Left lung (tissue), 10 donors: ENCODE measurements around the gene SRP68. TPM values are rescaled to one million over a fixed set of nuclear protein-coding genes. Genes with fewer than 3 reads are reported as not detected.

Experiments
- ATAC-seq: fragments of 200-7000 bp; cut with Tn5 transposase; one replicate; pipeline ENCODE4 v1.9.1; 2020; ENCODE audit warnings: moderate library complexity
- DNase-seq, 4 donors: peaks; one replicate each; pipeline ENCODE4 v3.0.0-alpha.2; 2013 to 2020
- H3K27ac ChIP-seq, 2 donors: fragments of 200-600 bp; sonication (generic) in 1 of 2; one replicate each; pipeline versions ENCODE4 v1.5.0 to v1.8.0; 2020 to 2021
- H3K27me3 ChIP-seq, 2 donors: fragments of 200-600 bp; sonication (generic) in 1 of 2; one replicate each; pipeline versions ENCODE4 v1.5.0 to v1.8.0; 2020 to 2021
- H3K36me3 ChIP-seq, 2 donors: fragments of 200-600 bp; sonication (generic) in 1 of 2; one replicate each; pipeline versions ENCODE4 v1.5.0 to v1.8.0; 2020 to 2021
- H3K4me1 ChIP-seq, 2 donors: fragments of 200-600 bp; one replicate each; pipeline ENCODE4 v1.8.0; 2021
- H3K4me3 ChIP-seq, 2 donors: fragments of 200-600 bp; sonication (generic) in 1 of 2; one replicate each; pipeline versions ENCODE4 v1.5.0 to v1.8.0; 2020 to 2021; ENCODE audit warnings: mild to moderate bottlenecking in 1 of 2
- H3K9me3 ChIP-seq, 2 donors: fragments of 200-600 bp; sonication (generic) in 1 of 2; one replicate each; pipeline versions ENCODE4 v1.5.0 to v1.8.0; 2020 to 2021
- intact Hi-C, 2 donors: fragments of 100-400 bp; cut with DNase I; formaldehyde crosslinking; loops; one replicate each; pipeline versions ENCODE4 v1.11.2 to v1.14.2; 2022
- polyA plus RNA-seq, 6 donors: library from polyadenylated mRNA; unstranded; fragments of 120-200 nt; gene quantifications; one replicate each; pipeline ENCODE4 v1.2.1, GENCODE V29; 2013; ENCODE audit not compliant: insufficient read length in 6 of 6
- total RNA-seq, 2 donors: library from RNA; stranded (reverse); fragmentation: NEBNext Ultra II Directional; extraction: Animal tissue kit (Norgen Biotek cat#: 25700); gene quantifications; one replicate each; pipeline ENCODE4 v1.2.1, GENCODE V29; 2021
- TF ChIP-seq, protein P1 (sequence below), 2 donors: fragments of 200-600 bp; sonication (generic) in 1 of 2; IDR thresholded peaks; one replicate each; pipeline versions ENCODE4 v1.5.0 to v1.8.0; 2021; ENCODE audit warnings: antibody characterized with exemption in 2 of 2
- donor health status: DM: no; HTN: yes; CAD: no.
- donor health status: DM: no; HTN: no; CAD: no.

SRP68 gene
- total and polyA plus RNA-seq, 8 donors: 61.0 to 104 (median 97.8) TPM

DNA sequence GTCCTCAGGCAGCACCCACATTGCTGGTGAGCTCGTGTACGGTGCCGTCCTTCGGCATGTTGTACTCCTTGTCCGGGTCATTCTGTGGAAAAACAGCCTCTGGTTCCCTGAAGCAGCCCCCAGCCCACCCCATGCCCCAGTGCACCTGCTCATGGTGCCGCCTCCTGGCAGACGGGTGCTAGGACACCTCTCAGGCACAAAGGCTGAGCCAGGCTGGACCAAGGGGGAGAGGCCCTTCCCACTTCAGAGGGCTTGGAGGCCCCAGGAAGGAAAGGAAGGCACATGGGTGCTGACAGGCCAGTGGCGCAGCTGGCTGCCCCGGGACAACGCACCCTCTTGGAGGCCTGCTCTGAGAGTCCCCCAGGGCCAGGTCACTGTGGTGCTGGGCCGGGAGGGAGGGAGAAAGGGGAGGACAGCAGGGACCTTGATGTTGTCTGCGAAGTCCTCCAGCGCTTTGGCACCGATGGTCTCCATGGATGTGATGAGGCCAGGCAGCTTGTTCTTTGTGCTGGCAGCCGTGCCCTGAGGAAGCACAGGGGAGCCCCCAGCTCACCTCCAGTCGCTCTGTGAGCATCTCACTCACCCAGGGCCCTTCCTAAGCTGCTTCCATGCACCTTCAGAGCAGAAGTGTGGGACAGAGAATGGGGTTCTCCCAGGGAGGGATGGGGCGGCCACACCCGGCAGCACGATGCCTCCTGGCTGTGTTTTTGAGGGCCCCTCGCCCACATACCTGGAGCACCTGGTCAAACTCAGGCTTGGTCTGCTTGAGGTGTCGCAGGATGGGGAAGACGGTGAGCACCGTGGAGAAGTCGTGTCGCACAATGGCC, 15.9 kb upstream of the SRP68 start:
- intact Hi-C loops: no loop called here
- H3K9me3 ChIP-seq: no peaks in the 10 kb centered on the region
- H3K4me1 ChIP-seq: no peaks in the 10 kb centered on the region
- H3K27me3 ChIP-seq: no peaks in the 10 kb centered on the region
- DNase-seq (no peak), ATAC-seq (no peak)
- TF ChIP-seq, protein P1, sequence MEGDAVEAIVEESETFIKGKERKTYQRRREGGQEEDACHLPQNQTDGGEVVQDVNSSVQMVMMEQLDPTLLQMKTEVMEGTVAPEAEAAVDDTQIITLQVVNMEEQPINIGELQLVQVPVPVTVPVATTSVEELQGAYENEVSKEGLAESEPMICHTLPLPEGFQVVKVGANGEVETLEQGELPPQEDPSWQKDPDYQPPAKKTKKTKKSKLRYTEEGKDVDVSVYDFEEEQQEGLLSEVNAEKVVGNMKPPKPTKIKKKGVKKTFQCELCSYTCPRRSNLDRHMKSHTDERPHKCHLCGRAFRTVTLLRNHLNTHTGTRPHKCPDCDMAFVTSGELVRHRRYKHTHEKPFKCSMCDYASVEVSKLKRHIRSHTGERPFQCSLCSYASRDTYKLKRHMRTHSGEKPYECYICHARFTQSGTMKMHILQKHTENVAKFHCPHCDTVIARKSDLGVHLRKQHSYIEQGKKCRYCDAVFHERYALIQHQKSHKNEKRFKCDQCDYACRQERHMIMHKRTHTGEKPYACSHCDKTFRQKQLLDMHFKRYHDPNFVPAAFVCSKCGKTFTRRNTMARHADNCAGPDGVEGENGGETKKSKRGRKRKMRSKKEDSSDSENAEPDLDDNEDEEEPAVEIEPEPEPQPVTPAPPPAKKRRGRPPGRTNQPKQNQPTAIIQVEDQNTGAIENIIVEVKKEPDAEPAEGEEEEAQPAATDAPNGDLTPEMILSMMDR (IDR thresholded peaks at IDR 0.05): no peak
- H3K4me3 ChIP-seq: no peak overlapping the region
- peaks cover 3 to 100% of the 10 kb centered on the region in 2 donors for H3K36me3 ChIP-seq
- H3K27ac ChIP-seq: no peak overlapping the region

DNA sequence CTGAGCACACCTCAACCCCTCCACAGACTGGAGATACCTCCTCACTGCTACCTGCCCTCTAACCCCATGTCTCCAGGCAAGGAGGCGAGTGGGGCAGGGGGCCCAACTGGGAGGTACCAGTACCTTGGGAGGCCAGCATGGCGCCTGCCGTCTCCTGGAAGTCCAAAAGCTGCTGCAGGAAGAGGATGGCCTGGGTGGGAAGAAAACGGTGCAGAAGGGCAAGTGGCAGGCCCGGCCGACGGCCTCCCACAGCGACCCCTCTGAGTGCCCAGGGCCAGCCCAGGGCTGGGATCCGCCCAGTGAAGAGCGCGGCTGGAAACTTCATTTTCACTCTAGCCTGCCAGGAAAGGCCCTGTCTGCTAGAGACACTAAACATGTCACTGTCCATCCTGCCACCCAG, 15.2 kb upstream of the SRP68 start:
- ATAC-seq (no peak), DNase-seq (no peak)
- TF ChIP-seq, protein P1 (IDR thresholded peaks at IDR 0.05): no peak
- Histone ChIP-seq H3K4me3 (no peak overlapping the region), H3K27me3 (no peaks in the 10 kb centered on the region), H3K4me1 (no peaks in the 10 kb centered on the region), H3K9me3 (no peaks in the 10 kb centered on the region), H3K27ac (no peak overlapping the region), H3K36me3 (peaks cover 3 to 100% of the 10 kb centered on the region in 2 donors)
- intact Hi-C loops: no loop called here

DNA sequence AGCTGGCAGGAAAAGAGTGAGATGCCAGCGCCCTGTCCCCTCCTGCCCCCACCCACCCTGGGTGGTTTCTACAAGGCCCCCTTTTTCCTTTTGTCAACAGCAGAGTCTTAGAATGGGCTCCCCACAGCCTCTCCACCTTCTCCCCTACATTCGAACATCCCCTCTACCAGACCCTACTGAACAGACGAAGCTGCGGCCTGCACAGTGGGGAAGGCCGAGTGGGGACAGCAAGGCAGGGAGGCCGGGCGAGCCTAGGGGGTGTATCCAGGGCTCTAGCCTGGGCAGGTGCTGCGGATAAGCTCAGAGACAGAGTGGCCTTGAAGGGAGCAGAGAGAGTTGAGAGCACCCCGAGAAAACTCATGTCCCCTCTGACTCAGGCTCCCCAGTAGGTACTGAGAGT, 14.1 kb upstream of the SRP68 start:
- Histone ChIP-seq H3K9me3 (no peaks in the 10 kb centered on the region), H3K4me3 (no peak overlapping the region), H3K27ac (no peak overlapping the region), H3K36me3 (peaks cover 3 to 99% of the 10 kb centered on the region in 2 donors), H3K27me3 (no peaks in the 10 kb centered on the region), H3K4me1 (no peaks in the 10 kb centered on the region)
- no peak for ATAC-seq
- no peak for DNase-seq
- TF ChIP-seq, protein P1 (IDR thresholded peaks at IDR 0.05): no peak
- intact Hi-C loops: no loop called here

DNA sequence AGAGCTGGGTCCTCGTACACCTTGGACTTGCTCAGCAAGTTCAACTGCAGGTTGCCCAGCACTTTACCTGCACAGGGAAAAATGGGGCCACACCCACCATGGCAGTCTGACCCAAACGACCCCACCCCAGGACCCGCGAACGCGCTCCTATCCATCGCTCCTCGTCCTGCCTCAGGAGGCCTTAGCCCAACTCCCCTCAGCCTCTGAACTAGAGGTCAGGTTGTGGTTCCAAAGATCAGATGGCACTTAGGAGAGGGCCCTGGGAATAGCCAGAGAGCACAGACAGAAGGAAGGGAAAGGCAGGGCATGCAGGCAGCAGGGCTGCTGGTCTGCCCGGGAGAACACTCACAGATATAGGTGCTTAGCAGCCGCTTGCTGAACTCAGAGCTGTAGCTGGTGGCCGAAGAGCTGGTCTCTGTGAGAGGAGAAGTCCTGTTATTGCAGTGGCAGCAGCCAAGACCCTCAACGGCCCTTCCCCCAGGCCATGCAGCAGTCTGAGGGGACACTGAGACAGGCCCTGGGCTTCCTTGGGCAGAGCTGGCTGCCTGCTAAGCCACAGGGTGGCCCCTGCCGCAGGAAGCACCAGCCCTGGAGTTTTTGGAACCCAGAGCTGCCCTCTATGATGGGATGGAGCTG, 13.5 kb upstream of the SRP68 start:
- no peak overlapping the region for H3K4me3 ChIP-seq
- H3K4me1 ChIP-seq: no peaks in the 10 kb centered on the region
- H3K27me3 ChIP-seq: no peaks in the 10 kb centered on the region
- no peak for ATAC-seq
- no peak overlapping the region for H3K27ac ChIP-seq
- TF ChIP-seq, protein P1 (IDR thresholded peaks at IDR 0.05): no peak
- no peaks in the 10 kb centered on the region for H3K9me3 ChIP-seq
- no peak for DNase-seq
- H3K36me3 ChIP-seq: peaks cover 3 to 93% of the 10 kb centered on the region in 2 donors
- intact Hi-C loops: no loop called here

DNA sequence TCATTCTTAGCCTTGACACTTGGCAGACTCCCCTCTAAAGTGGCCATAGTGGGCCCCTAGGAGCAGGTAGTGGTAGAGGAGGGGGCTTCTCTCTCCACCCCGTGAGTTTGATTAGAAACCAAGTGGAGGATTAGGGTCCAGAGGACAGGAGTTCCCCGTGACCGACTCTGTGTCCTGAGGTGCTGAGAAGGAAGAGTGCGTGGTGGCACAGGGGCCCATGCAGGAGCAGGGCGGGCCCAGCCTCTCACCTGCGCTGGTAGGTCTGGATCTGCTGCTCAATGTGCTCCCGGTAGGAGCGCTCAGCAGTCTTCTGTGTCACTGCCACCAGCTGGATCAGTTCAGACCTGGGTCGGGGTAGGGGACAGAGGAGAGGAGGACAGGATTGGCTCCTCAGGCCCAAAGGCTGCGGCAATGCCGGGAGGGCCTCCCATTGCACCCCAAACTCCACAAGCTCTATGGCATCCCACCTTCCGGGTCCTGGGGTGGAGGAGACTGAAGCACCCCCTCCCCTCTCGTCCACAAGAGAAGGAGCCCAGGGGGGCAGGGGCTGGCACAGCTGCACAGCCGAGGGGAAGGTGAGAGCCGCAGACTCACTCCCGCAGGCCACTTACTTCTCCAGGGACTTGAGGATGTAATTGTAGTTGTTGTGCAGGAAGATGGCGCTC, 12.9 kb upstream of the SRP68 start:
- H3K36me3 ChIP-seq: peaks cover 3 to 87% of the 10 kb centered on the region in 2 donors
- intact Hi-C loops: no loop called here

More for the DNA sequence above, 12.9 kb upstream of the SRP68 start:
- H3K4me3 ChIP-seq: no peak overlapping the region
- TF ChIP-seq, protein P1 (IDR thresholded peaks at IDR 0.05): no peak
- ATAC-seq (no peak), DNase-seq (peak in 1 of 4 donors; percentile 37)
- H3K9me3 ChIP-seq: no peaks in the 10 kb centered on the region
- peaks cover 0 to 5% of the 10 kb centered on the region in 2 donors for H3K27me3 ChIP-seq
- no peak overlapping the region for H3K27ac ChIP-seq
- no peaks in the 10 kb centered on the region for H3K4me1 ChIP-seq
